Choroid plexus epithelial cell (primary cell): ENCODE measurements around the gene FLT4.

Source experiments
- DNase-seq: peaks from one replicate; pipeline ENCODE4 v3.0.0-alpha.2; 2010; ENCODE audit warnings: low read depth
- H3K4me3 ChIP-seq: 2 replicates; pipeline ENCODE4 v1.5.1; 2011; ENCODE audit warnings: low read depth, mild to moderate bottlenecking, control low read depth, low read length, moderate library complexity
- TF ChIP-seq, protein P1 (sequence below): conservative IDR thresholded peaks from 2 replicates; pipeline ENCODE4 v1.5.1; 2011; ENCODE audit warnings: low read depth, mild to moderate bottlenecking, control low read depth, inconsistent platforms, low read length, moderate library complexity

The FLT4 gene

DNA sequence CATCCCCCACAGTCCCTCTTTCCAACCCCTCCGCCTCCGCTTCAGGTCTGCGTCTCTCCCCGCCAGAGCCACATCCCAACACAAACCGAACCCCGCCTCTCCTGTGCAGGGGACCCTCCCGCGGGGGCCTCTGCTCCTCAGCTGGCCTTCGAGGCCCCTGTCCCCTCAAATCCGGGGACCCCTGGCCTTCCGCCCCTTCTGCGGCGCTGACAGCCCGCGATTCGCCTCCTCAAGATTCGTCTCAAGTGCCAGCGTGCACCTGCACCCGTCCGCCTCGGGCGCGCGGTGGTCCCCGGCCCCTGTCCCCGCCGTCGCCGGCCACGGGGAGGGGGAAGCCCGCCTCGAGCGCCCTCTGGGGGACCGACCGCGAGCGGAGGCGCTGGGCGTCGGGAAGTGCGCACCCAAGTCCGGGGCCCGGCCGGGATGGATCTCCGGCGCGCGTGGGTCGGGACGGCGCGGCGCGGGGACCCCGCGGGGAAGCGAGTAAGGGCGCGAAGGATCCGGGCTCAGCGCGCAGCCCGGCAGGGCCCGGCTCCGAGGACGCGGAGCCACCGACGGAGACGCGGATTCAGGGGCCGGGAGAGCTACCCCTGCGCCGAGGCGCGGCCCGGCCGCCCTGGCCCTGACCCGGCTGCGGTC, 623 bp downstream of the FLT4 start:
- H3K4me3 ChIP-seq, result no peak overlapping the region
- DNase-seq, result no peak
- TF ChIP-seq, protein P1, sequence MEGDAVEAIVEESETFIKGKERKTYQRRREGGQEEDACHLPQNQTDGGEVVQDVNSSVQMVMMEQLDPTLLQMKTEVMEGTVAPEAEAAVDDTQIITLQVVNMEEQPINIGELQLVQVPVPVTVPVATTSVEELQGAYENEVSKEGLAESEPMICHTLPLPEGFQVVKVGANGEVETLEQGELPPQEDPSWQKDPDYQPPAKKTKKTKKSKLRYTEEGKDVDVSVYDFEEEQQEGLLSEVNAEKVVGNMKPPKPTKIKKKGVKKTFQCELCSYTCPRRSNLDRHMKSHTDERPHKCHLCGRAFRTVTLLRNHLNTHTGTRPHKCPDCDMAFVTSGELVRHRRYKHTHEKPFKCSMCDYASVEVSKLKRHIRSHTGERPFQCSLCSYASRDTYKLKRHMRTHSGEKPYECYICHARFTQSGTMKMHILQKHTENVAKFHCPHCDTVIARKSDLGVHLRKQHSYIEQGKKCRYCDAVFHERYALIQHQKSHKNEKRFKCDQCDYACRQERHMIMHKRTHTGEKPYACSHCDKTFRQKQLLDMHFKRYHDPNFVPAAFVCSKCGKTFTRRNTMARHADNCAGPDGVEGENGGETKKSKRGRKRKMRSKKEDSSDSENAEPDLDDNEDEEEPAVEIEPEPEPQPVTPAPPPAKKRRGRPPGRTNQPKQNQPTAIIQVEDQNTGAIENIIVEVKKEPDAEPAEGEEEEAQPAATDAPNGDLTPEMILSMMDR, result no peak

DNA sequence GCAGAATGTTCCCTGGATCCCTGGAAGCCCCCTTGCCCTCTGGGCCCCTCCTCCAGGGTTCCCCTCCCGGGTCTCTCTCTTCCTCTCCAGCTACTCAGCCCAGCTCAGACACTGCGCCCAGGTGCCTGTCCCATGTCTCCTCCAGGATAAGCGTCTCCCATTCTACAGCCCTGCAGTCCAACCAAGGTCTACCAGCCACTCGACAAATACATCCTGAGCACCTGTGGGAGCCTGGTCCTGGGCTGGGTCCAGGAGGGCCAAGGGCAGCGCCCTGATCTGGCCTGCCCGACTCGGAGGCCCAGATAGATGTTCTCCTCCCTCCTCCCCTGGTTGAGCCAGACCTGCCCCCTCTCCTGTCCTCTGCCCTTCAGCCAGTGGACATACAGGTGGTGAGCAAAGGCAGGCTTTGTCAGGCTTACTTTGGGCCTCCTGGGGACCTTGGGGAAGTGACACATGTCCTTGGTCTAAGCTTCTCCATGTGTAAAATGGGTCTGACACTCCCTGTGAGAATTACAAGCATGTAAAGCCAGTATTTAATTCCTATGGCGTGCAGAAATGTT, 1.4 kb downstream of the FLT4 start:
- TF ChIP-seq, protein P1, result no peak
- DNase-seq, result no peak
- no peak overlapping the region for H3K4me3 ChIP-seq

DNA sequence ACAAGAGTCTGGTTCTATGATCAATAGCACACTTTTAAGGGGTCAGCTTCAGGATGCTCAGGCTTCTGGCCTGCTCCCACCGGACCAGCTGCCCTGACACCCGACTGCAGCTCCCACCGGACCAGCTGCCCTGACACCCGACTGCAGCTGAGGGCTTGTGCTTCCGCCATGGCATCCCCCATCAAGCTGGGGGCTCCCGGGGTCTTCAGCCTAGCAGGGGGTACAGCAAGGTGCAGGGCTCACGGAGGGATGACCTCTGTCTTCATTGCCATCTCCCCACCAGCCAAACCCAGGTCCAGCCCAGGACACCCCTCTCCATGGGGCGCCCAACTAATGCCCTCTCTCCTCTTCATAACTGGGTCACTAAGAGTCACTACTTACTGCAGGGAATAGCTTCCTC, 1.9 kb downstream of the FLT4 start:
- DNase-seq, result no peak
- no peak overlapping the region for H3K4me3 ChIP-seq
- TF ChIP-seq, protein P1, result no peak

DNA sequence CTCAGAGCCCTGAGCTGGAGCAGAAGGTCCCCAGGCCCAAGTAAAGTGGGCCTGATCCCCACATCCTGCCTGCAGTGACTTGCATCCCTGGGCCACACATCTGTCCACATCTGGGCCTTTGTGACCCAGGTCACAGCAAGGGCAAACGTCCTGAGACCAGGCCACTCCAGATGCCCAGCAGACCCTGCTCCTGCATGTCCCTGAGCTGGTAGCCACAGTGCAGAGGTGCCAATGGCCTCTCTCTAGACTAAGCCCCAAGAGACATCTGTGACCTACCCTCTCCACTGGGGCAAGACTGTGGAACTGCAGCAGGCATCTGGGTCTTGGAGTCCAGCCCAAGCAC, 2.5 kb downstream of the FLT4 start:
- TF ChIP-seq, protein P1, result no peak
- no peak overlapping the region for H3K4me3 ChIP-seq
- no peak for DNase-seq

DNA sequence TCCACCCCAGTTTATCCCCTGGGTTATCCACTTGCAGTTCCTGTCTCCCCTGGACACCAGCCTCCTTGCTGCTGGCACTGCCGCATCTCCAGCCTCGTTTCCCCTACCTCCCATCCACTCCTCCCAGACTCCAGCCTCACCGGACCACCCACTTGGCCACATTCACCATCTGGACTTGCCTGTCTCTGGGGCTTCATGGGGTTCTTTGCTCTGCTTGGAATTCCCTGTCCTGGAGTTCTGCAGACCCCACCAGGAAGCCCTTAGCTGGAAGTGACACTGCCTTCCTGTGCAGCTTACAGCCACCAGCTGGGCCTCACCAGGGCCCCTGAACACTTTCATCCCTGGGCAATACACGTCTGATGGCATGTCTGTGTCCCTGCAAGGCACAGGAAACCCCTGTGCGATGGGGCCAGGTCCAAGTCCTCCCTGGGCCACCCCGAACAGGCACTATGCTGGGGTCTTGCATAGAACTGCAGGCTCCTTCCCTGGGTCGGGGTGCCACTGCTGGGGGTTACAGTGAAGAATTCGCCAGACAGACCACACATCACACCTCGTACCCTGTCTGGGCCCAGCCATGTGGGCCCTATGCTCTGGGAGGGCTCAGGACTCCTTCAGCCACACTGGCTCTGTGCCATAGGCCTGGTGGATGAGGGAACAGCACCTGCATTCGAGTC, 3.0 kb downstream of the FLT4 start:
- H3K4me3 ChIP-seq, result no peak overlapping the region
- TF ChIP-seq, protein P1, result no peak
- DNase-seq, result no peak

DNA sequence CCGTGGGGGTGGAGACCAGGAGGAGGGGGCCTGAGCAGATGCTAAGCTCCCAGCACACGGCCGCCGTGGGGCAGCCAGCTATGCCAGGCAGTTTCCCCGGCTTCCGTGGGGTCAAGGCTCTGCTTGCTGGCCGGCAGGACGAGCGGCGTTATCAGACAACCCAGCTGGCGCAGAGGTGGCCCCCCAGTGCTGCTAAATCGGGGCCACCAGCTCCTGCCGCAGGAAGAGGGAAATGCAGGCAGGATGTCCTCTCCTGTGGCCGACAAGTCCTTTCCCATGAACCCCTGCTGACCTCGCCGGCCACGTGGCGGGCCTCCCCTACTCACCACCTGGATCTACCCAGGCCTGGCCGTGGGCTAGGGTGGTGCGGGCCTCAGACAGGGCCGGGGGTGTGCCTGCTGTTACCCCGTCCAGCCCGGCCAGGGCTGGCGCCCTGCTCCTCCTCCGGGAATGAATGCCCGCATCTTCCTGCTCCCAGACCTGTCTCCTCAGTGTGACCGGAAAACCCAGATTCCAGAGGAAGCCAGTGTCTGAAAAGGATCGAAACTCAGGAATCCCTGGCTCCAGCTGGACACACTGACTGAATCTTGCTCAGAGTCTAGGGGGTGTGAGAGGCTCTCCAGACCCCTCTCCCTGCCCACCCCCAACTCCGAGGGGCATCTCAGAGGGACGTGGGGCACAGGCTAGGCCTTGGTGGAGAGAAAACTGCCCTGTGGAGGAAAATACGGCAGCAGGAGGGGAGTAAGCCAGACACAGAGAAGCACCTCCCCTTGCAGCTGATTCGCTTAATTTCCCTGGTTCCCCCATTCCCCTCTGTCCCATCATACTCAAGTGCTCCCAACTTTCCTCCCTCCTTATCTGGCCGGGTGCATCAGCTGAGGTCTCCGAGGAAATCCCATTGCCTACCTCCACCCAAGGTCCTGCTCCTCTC, 3.9 kb downstream of the FLT4 start:
- no peak overlapping the region for H3K4me3 ChIP-seq
- TF ChIP-seq, protein P1, result no peak
- DNase-seq, result no peak
